Measurements from ENCODE around the gene MLX.
A peak's percentile ranks its signal among the peaks of the same experiment; 100 is the strongest.
"Not testable (repeated sequence)": the region's sequence is repeated elsewhere in the genome, so short reads cannot be mapped to it uniquely, and the experiment has no call there.

Gene MLX

GRCh38 chr17:42536372-42537155 is 30.3 kb upstream of the MLX start:
- DNase-seq (ENCODE audit: low read depth in 2 of 2, low spot score in 1 of 2): peak in 1 of 2 donors; percentile 44

DNA sequence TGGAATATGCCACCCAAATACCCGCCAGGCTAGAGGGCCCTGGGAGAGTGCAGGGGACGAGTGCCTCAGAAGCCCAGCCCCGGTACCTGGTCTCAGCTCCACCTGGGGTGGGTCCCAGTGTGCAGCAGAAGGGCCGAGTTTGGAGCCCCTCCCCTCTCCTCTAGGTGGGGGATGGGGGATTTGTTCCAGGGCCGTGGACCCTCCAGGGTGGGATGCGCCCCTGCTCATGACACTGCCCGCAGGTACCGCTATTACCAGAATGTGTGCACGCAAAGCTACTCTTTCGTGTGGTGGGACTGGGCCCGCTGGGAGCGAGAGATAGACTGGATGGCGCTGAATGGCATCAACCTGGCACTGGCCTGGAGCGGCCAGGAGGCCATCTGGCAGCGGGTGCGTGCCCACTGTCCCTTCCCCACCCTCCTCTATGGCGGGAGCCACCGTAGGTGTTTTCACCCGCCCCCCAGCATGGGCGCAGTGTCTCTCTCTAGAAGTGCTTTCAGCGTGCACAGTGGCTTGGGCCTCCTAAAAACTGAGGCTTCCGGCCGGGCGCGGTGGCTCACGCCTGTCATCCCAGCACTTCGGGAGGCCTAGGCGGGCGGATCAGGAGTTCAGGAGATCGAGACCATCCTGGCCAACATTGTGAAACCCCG is 29.6 kb upstream of the MLX start:
- no peak for DNase-seq (ENCODE audit: low read depth in 2 of 2, low spot score in 1 of 2)

DNA sequence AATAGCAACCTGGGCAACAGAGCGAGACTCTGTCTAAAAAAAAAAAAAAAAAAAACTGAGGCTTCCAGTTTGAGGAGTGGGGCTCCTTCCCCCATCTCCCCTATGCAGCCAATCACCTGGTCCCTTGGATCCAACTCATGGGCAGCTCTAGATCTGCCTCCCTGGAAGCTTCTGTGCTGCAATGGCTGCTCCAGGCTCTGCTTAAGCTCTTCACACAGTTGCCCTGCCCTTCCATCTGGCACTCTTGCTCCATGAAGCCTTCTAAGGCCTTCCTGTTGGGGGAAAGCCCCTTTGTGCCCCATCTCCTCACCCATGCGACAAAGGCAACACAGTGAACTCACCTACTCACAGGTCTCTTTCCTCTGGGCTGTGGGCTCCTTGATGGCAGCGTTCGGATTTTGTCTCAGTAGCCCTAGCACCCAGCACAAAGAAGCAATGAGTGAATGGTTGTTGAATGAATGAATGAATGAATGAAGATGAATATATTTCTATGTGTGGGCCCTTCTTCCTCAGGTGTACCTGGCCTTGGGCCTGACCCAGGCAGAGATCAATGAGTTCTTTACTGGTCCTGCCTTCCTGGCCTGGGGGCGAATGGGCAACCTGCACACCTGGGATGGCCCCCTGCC is 29.0 kb upstream of the MLX start:
- DNase-seq (ENCODE audit: low read depth in 2 of 2, low spot score in 1 of 2): no peak

DNA sequence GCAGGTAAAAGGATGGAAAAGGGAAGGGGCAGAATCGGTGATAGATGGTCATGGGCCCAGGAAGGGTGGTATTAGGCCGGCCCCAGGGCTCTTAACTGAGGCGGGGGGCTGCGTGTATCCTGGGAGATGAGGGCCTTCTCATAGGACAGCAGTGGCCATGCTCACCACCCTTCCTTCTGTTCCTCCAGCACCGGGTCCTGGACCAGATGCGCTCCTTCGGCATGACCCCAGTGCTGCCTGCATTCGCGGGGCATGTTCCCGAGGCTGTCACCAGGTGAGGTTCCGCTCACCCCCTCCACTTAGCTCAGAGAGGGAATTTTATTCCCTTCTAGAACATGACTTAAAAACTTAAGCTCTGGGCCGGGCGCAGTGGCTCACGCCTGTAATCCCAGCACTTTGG is 28.4 kb upstream of the MLX start:
- no peak for DNase-seq (ENCODE audit: low read depth in 2 of 2, low spot score in 1 of 2)

DNA sequence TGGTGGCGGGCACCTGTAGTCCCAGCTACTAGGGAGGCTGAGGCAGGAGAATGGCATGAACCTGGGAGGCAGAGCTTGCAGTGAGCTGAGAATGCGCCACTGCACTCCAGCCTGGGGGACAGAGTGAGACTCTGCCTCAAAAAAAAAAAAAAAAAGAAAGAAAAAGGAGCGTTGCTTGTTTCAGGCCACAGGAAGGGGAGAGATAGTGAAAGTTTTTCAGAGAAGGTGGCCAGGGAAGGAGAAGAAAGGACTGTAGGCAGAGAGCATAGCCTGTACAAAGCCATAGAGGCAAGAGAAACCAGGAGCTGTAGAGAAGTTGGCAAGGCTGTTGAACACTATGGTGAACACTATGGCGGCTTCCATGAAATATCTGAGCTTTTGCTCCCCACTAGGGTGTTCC is 26.3 kb upstream of the MLX start:
- not testable (repeated sequence) for DNase-seq (ENCODE audit: low read depth in 2 of 2, low spot score in 1 of 2)

- DNase-seq (ENCODE audit: low read depth in 2 of 2, low spot score in 1 of 2): no peak
Observed at GRCh38 chr17:42541041-42541833, 25.7 kb upstream of the MLX start.

DNA sequence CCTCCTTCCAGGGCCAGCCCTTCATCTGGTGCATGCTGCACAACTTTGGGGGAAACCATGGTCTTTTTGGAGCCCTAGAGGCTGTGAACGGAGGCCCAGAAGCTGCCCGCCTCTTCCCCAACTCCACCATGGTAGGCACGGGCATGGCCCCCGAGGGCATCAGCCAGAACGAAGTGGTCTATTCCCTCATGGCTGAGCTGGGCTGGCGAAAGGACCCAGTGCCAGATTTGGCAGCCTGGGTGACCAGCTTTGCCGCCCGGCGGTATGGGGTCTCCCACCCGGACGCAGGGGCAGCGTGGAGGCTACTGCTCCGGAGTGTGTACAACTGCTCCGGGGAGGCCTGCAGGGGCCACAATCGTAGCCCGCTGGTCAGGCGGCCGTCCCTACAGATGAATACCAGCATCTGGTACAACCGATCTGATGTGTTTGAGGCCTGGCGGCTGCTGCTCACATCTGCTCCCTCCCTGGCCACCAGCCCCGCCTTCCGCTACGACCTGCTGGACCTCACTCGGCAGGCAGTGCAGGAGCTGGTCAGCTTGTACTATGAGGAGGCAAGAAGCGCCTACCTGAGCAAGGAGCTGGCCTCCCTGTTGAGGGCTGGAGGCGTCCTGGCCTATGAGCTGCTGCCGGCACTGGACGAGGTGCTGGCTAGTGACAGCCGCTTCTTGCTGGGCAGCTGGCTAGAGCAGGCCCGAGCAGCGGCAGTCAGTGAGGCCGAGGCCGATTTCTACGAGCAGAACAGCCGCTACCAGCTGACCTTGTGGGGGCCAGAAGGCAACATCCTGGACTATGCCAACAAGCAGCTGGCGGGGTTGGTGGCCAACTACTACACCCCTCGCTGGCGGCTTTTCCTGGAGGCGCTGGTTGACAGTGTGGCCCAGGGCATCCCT is 23.5 kb upstream of the MLX start:
- DNase-seq (ENCODE audit: low read depth in 2 of 2, low spot score in 1 of 2): no peak

DNA sequence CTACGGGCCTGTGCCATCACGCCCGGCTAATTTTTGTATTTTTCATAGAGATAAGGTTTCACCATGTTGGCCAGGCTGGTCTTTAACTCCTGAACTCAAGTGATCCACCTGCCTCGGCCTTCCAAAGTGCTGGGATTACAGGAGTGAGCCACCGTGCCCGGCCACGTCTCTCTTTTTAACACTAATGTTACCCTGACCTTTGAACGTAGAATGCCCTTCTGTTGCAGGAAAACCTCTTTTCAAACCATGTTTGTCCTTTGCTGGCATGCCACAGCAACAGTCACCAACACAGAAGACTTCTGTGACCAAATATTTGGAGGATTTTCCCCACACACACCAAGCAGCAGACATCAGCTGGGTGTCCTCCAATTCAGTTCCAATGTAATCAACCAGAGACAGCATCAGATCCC is 22.0 kb upstream of the MLX start:
- DNase-seq (ENCODE audit: low read depth in 2 of 2, low spot score in 1 of 2): no peak

- not testable (repeated sequence) for DNase-seq (ENCODE audit: low read depth in 2 of 2, low spot score in 1 of 2)
Observed at GRCh38 chr17:42545755-42546505, 21.0 kb upstream of the MLX start.

DNA sequence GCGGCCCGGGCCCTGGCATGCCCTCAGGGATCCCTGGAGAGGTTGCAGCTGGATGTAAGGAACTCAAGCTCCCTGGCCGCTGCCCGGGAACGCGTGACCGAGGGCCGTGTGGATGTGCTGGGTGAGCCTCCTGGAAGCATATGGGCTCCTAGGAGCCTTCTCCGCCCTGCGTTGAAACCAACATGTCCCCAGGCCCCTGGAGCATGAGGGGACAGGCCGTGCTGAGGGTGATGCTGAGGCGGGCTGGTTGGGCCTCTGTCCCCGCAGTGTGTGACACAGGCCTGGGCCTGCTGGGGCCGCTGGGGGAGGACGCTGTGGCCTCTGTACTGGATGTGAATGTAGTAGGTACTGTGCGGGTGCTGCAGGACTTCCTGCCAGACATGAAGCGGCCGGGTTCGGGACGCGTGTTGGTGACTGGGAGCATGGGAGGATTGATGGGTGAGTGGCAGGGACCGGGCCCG is 19.9 kb upstream of the MLX start:
- DNase-seq (ENCODE audit: low read depth in 2 of 2, low spot score in 1 of 2): no peak

- DNase-seq (ENCODE audit: low read depth in 2 of 2, low spot score in 1 of 2): no peak
Observed at GRCh38 chr17:42547698-42548069, 19.2 kb upstream of the MLX start.

DNA sequence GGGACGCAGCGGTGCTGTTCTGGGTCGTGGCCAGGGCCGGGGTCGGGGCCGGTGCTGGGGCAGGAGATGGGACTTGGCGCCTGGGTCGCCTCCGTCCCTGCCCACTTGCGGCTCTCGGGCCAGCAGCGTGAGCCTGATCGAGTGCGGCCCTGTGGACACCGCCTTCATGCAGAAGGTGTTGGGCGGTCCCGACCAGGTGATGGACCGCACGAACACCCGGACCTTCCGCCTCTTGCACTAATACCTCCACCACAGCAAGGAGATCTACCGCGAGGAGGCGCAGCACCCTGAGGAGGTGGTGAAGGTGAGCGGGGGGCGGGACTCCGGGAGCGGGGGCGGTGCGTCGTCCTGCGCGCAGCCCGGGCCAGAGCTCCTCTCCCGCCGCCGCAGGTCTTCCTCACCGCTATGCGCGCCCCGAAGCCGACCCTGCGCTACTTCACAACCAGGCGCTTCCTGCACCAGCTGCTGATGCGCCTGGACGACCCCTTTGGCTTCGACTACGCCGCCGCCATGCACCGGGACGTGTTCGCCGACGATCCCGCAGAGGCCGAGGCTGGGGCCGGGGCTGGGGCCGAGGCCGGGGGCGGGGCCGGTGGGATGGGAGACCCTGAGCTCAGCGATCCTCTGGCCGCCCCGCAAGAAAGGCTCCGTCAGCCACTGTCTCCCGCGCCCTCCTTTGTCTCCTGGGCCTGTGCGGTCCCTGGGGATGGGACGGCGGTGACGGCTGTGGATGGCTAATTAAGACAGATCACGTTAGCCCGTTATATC is 18.6 kb upstream of the MLX start:
- DNase-seq (ENCODE audit: low read depth in 2 of 2, low spot score in 1 of 2): peak; percentile 48 to 60

GRCh38 chr17:42548993-42549755 is 17.7 kb upstream of the MLX start:
- no peak for DNase-seq (ENCODE audit: low read depth in 2 of 2, low spot score in 1 of 2)

GRCh38 chr17:42552736-42553135 is 14.2 kb upstream of the MLX start, which contains the start of gene HSD17B1:
TSS of gene HSD17B1 (plus strand) at chr17:42552923. CDS start at chr17:42552934, 11 bp downstream.
- DNase-seq (ENCODE audit: low read depth in 2 of 2, low spot score in 1 of 2): not testable (repeated sequence)

- DNase-seq (ENCODE audit: low read depth in 2 of 2, low spot score in 1 of 2): no peak
Observed at GRCh38 chr17:42553161-42553818, 13.6 kb upstream of the MLX start.

DNA sequence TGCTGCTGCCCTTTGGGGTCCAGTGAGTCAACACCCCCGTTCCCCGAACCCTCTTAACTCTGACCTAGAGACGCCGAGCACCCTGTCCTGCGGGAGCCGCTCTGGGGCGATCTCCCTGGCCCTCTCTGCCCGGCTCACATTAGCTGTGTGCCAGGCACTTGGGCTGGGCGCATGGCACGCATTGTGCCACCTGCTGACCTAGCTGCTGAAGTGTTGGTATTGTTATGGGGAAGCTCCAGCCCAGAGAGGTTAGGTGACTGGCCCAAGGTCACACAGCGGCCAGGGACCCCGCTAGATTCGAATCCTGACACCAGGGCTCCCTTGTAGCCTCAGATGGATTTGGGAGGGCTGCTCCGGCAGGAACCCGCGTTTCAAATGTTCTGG is 13.0 kb upstream of the MLX start:
- no peak for DNase-seq (ENCODE audit: low read depth in 2 of 2, low spot score in 1 of 2)

DNA sequence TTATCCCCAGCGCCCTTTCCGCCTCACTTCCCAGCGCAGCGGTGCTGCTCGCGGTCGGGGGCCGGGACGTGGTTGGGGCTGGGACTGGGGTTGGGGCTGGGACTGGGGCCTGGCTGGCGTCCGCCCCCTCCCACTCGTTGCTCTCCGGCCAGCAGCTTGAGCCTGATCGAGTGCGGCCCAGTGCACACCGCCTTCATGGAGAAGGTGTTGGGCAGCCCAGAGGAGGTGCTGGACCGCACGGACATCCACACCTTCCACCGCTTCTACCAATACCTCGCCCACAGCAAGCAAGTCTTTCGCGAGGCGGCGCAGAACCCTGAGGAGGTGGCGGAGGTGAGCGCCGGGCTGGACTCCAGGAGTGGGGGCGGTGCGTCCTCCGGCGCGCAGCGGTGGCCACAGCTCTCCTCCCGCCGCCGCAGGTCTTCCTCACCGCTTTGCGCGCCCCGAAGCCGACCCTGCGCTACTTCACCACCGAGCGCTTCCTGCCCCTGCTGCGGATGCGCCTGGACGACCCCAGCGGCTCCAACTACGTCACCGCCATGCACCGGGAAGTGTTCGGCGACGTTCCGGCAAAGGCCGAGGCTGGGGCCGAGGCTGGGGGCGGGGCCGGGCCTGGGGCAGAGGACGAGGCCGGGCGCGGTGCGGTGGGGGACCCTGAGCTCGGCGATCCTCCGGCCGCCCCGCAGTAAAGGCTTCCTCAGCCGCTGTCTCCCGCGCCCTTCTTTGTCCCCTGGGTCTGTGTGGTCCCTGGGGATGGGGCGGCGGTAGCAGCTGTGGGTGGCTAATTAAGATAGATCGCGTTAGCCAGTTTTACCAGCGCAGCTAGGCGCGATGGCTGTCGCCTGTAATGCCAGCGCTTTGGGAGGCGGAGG is 12.4 kb upstream of the MLX start:
- peak in 1 of 2 donors; percentile 58 for DNase-seq (ENCODE audit: low read depth in 2 of 2, low spot score in 1 of 2)
